K562 (cell line): ENCODE measurements around the gene CHMP3.

Experiments used
- CBX8 ChIP-seq: fragments of 200-600 bp; sonication (generic); IDR thresholded peaks from 2 replicates; pipeline ENCODE4 v1.6.1; 2012; ENCODE audit warnings: borderline replicate concordance, mixed run types, low read depth, mild to moderate bottlenecking, moderate library complexity, mixed read lengths, low read length, control low read depth, inconsistent platforms; ENCODE audit not compliant: poor library complexity, severe bottlenecking; ENCODE audit errors: extremely low read depth
- CHD2 ChIP-seq: IDR thresholded peaks from 2 replicates; pipeline ENCODE4 v1.6.1; 2011; ENCODE audit warnings: low read depth, low read length
- CTCF ChIP-seq, 3 experiments: IDR thresholded peaks in 2 of 3; conservative IDR thresholded peaks in 1 of 3; 2 replicates each; pipeline ENCODE4 v1.5.1; 2011 to 2012; ENCODE audit warnings: low read length in 3 of 3, mild to moderate bottlenecking in 3 of 3, control low read depth in 2 of 3, improper control_type of control experiment in 1 of 3, inconsistent platforms in 1 of 3, low read depth in 1 of 3, mixed read lengths in 1 of 3, moderate library complexity in 1 of 3; ENCODE audit not compliant: insufficient read depth in 2 of 3
- HNRNPH1 ChIP-seq: fragments of 200-400 bp; formaldehyde crosslinking; optimal IDR thresholded peaks from 2 replicates; pipeline ENCODE3; 2017; ENCODE audit warnings: low read depth, mild to moderate bottlenecking, low read length, moderate library complexity
- MAX ChIP-seq: sonication (generic); formaldehyde crosslinking; IDR thresholded peaks from 2 replicates; pipeline ENCODE4 v1.9.0; 2022; ENCODE audit warnings: mild to moderate bottlenecking, missing genetic modification reagents
- MAZ ChIP-seq, 2 experiments: fragments of 450-650 bp in 1 of 2; sonication (generic) in 1 of 2; formaldehyde crosslinking; IDR thresholded peaks in 1 of 2; conservative IDR thresholded peaks in 1 of 2; 2 replicates each; pipeline versions ENCODE4 v1.4.0 to v1.5.0; 2020; ENCODE audit warnings: mild to moderate bottlenecking in 1 of 2, missing genetic modification reagents in 1 of 2
- MXD1 ChIP-seq: fragments of 250-450 bp; sonication (Bioruptor Pico); IDR thresholded peaks from 2 replicates; pipeline ENCODE4 v1.8.0; 2021; ENCODE audit warnings: borderline replicate concordance, mild to moderate bottlenecking, moderate library complexity; ENCODE audit not compliant: poor library complexity, severe bottlenecking
- MYBL2 ChIP-seq, 2 experiments: fragments of 450-650 bp in 1 of 2; sonication (generic) in 1 of 2; formaldehyde crosslinking in 1 of 2; IDR thresholded peaks; 2 replicates each; pipeline versions ENCODE4 v1.6.1 to v1.8.1; 2017 to 2022; ENCODE audit warnings: borderline replicate concordance in 1 of 2, inconsistent platforms in 1 of 2, low read depth in 1 of 2, mild to moderate bottlenecking in 1 of 2, missing genetic modification reagents in 1 of 2, moderate library complexity in 1 of 2
- POLR3G ChIP-seq: IDR thresholded peaks from 2 replicates; pipeline ENCODE4 v1.6.1; 2011; ENCODE audit not compliant: insufficient read length, insufficient replicate concordance; ENCODE audit errors: extremely low read depth
- RBM15 ChIP-seq: fragments of 200-400 bp; formaldehyde crosslinking; IDR thresholded peaks from 2 replicates; pipeline ENCODE4 v1.6.1; 2018; ENCODE audit warnings: mild to moderate bottlenecking, low read length, moderate library complexity; ENCODE audit not compliant: insufficient read depth
- RNF2 ChIP-seq: sonication (generic); IDR thresholded peaks from 2 replicates; pipeline ENCODE4 v1.6.1; 2016
- THRA ChIP-seq: fragments of 450-650 bp; IDR thresholded peaks from 2 replicates; pipeline ENCODE4 v1.6.1; 2017; ENCODE audit warnings: mild to moderate bottlenecking, moderate library complexity

GRCh38 chr2:86453836-86454235 is 109.4 kb downstream of the CHMP3 start:
- TF ChIP-seq HNRNPH1 (no peak), CHD2 (no peak), POLR3G (no peak), THRA (no peak), MXD1 (CRISPR knock-in tag) (no peak), CTCF (IDR thresholded peaks at IDR 0.05 in 2 of 3, conservative IDR thresholded peaks at IDR 0.05 in 1 of 3; ENCODE audit: insufficient read depth in 2 of 3, low read depth in 1 of 3, low read length in 3 of 3) (no peak), MYBL2 (IDR thresholded peaks at IDR 0.05; ENCODE audit: low read depth) (no peak), MYBL2 (CRISPR knock-in tag; IDR thresholded peaks at IDR 0.05; ENCODE audit: borderline replicate concordance) (no peak), MAX (CRISPR knock-in tag) (no peak), CBX8 (no peak), RBM15 (no peak), RNF2 (no peak), MAZ (CRISPR knock-in tag; conservative IDR thresholded peaks at IDR 0.05 in 1 of 2, IDR thresholded peaks at IDR 0.05 in 1 of 2) (no peak)
